Mesenchymal stem cell (in vitro differentiated cells and primary cell): Measurements from ENCODE around the gene LCE2C.

Experiments
- DNase-seq: peaks from one replicate; pipeline ENCODE4 v3.0.0-alpha.2; 2013
- H2AFZ ChIP-seq: one replicate; pipeline ENCODE4 v1.6.1; 2013; ENCODE audit warnings: low read depth, mild to moderate bottlenecking, control low read depth, inconsistent platforms, low read length, moderate library complexity
- H2AK5ac ChIP-seq: 2 replicates; pipeline ENCODE4 v1.6.1; 2013; ENCODE audit warnings: low read length, moderate library complexity, mild to moderate bottlenecking, inconsistent platforms; ENCODE audit not compliant: severe bottlenecking
- H2BK120ac ChIP-seq: one replicate; pipeline ENCODE4 v1.6.1; 2013; ENCODE audit warnings: low read depth, mild to moderate bottlenecking, inconsistent platforms, low read length, moderate library complexity
- H2BK12ac ChIP-seq, 2 experiments: one replicate each; pipeline ENCODE4 v1.6.1; 2013; ENCODE audit warnings: inconsistent platforms in 2 of 2, low read length in 2 of 2, mild to moderate bottlenecking in 2 of 2, moderate library complexity in 2 of 2, control low read depth in 1 of 2
- H2BK15ac ChIP-seq: one replicate; pipeline ENCODE4 v1.6.1; 2013; ENCODE audit warnings: mild to moderate bottlenecking, low read depth, inconsistent platforms; ENCODE audit not compliant: poor library complexity, severe bottlenecking
- H2BK5ac ChIP-seq: 2 replicates; pipeline ENCODE4 v1.6.1; 2013; ENCODE audit warnings: low read depth, mild to moderate bottlenecking, low read length, control low read depth, inconsistent platforms; ENCODE audit not compliant: poor library complexity, severe bottlenecking
- H3K14ac ChIP-seq, 2 experiments: one replicate each; pipeline ENCODE4 v1.6.1; 2013; ENCODE audit warnings: inconsistent platforms in 2 of 2, low read length in 2 of 2, control low read depth in 1 of 2, mild to moderate bottlenecking in 1 of 2, moderate library complexity in 1 of 2
- H3K18ac ChIP-seq, 2 experiments: one replicate each; pipeline ENCODE4 v1.6.1; 2013; ENCODE audit warnings: inconsistent platforms in 2 of 2, low read length in 2 of 2, control low read depth in 1 of 2, low read depth in 1 of 2, mild to moderate bottlenecking in 1 of 2
- H3K23ac ChIP-seq, 2 experiments: one replicate each; pipeline ENCODE4 v1.6.1; 2013; ENCODE audit warnings: inconsistent platforms in 2 of 2, low read length in 2 of 2, mild to moderate bottlenecking in 2 of 2, moderate library complexity in 2 of 2, control low read depth in 1 of 2
- H3K27ac ChIP-seq: 2 replicates; pipeline ENCODE4 v1.5.1; 2013; ENCODE audit warnings: mild to moderate bottlenecking, moderate library complexity, low read length, control low read depth, inconsistent platforms; ENCODE audit not compliant: poor library complexity, severe bottlenecking
- H3K27me3 ChIP-seq, 2 experiments: 2 replicates each; pipeline versions ENCODE4 v1.6.1 to v1.7.0; 2013; ENCODE audit warnings: low read length in 2 of 2, mild to moderate bottlenecking in 2 of 2, moderate library complexity in 2 of 2, control low read depth in 1 of 2, inconsistent platforms in 1 of 2; ENCODE audit not compliant: control insufficient read depth in 1 of 2, insufficient read depth in 1 of 2
- H3K36me3 ChIP-seq, 2 experiments: 2 replicates each; pipeline versions ENCODE4 v1.6.1 to v1.7.0; 2013; ENCODE audit warnings: low read length in 2 of 2, control low read depth in 1 of 2, inconsistent platforms in 1 of 2, low read depth in 1 of 2, mild to moderate bottlenecking in 1 of 2; ENCODE audit not compliant: insufficient read depth in 2 of 2, control insufficient read depth in 1 of 2
- H3K4ac ChIP-seq, 2 experiments: one replicate each; pipeline ENCODE4 v1.6.1; 2013; ENCODE audit warnings: inconsistent platforms in 2 of 2, low read length in 2 of 2, mild to moderate bottlenecking in 2 of 2, moderate library complexity in 2 of 2, control low read depth in 1 of 2, low read depth in 1 of 2
- H3K4me1 ChIP-seq: 2 replicates; pipeline ENCODE4 v1.6.1; 2013; ENCODE audit warnings: low read depth, low read length, control low read depth; ENCODE audit not compliant: control insufficient read depth, insufficient read depth
- H3K4me2 ChIP-seq: 2 replicates; pipeline ENCODE4 v1.6.1; 2013; ENCODE audit warnings: low read length, mild to moderate bottlenecking, inconsistent platforms; ENCODE audit not compliant: poor library complexity, severe bottlenecking
- H3K4me3 ChIP-seq, 2 experiments: 2 replicates each; pipeline versions ENCODE4 v1.5.1 to v1.7.0; 2013; ENCODE audit warnings: low read length in 2 of 2, mild to moderate bottlenecking in 2 of 2, control low read depth in 1 of 2, low read depth in 1 of 2; ENCODE audit not compliant: insufficient read depth in 1 of 2
- H3K79me1 ChIP-seq: replicated peaks from 2 replicates; pipeline ENCODE4 v1.6.1; 2013; ENCODE audit warnings: mild to moderate bottlenecking, control low read depth, low read length, inconsistent platforms; ENCODE audit not compliant: poor library complexity, severe bottlenecking
- H3K9ac ChIP-seq: 2 replicates; pipeline ENCODE4 v1.7.0; 2013; ENCODE audit warnings: mild to moderate bottlenecking, low read length, moderate library complexity
- H3K9me3 ChIP-seq: 2 replicates; pipeline ENCODE4 v1.7.0; 2013; ENCODE audit warnings: mild to moderate bottlenecking, low read length; ENCODE audit not compliant: control insufficient read depth
- H4K8ac ChIP-seq: one replicate; pipeline ENCODE4 v1.6.1; 2013; ENCODE audit warnings: inconsistent platforms, mild to moderate bottlenecking, low read length, moderate library complexity
- H4K91ac ChIP-seq: one replicate; pipeline ENCODE4 v1.6.1; 2013; ENCODE audit warnings: mild to moderate bottlenecking, low read length, inconsistent platforms
- WGBS: methylation state at CpG from one replicate; pipeline ENCODE4 v1.1.7; 2013; ENCODE audit warnings: mixed read lengths; 5-methylcytosine and 5-hydroxymethylcytosine counted together

Gene LCE2C

GRCh38 chr1:152643945-152644344 lies 31.1 kb upstream of the LCE2C start:
- H3K4ac ChIP-seq, result no peak overlapping the region
- 45% methylated on average over 3 of the region's 3 CpGs for WGBS

GRCh38 chr1:152645146-152645545 lies 29.9 kb upstream of the LCE2C start:
- Histone ChIP-seq H3K23ac (no peak overlapping the region), H3K4ac (no peak overlapping the region), H3K9me3 (no peaks in the 10 kb centered on the region), H4K91ac (no peak overlapping the region), H3K27ac (no peak overlapping the region), H3K9ac (no peak overlapping the region), H2AFZ (no peak overlapping the region), H3K27me3 (no peaks in the 10 kb centered on the region), H3K4me1 (no peaks in the 10 kb centered on the region), H2BK15ac (no peak overlapping the region), H3K4me2 (no peak overlapping the region), H4K8ac (no peak overlapping the region), H2AK5ac (no peak overlapping the region), H3K18ac (no peak overlapping the region), H2BK5ac (no peak overlapping the region), H3K14ac (no peak overlapping the region), H3K36me3 (no peaks in the 10 kb centered on the region), H3K4me3 (no peak overlapping the region), H2BK12ac (no peak overlapping the region), H2BK120ac (no peak overlapping the region), H3K79me1 (no peaks in the 10 kb centered on the region)
- no peak for DNase-seq
- 49% methylated on average over 3 of the region's 3 CpGs for WGBS

More at GRCh38 chr1:152643945-152644344, 31.1 kb upstream of the LCE2C start:
- H2BK15ac ChIP-seq, result no peak overlapping the region
- no peak overlapping the region for H3K4me2 ChIP-seq
- no peak overlapping the region for H2BK5ac ChIP-seq
- no peak overlapping the region for H3K14ac ChIP-seq
- no peak overlapping the region for H2BK12ac ChIP-seq
- no peak overlapping the region for H2AFZ ChIP-seq
- H4K8ac ChIP-seq, result no peak overlapping the region
- H3K4me3 ChIP-seq, result no peak overlapping the region
- H4K91ac ChIP-seq, result no peak overlapping the region
- no peaks in the 10 kb centered on the region for H3K4me1 ChIP-seq
- no peak overlapping the region for H3K27ac ChIP-seq
- H2AK5ac ChIP-seq, result no peak overlapping the region
- H3K23ac ChIP-seq, result no peak overlapping the region
- H3K9me3 ChIP-seq, result no peaks in the 10 kb centered on the region
- H2BK120ac ChIP-seq, result no peak overlapping the region
- no peak overlapping the region for H3K18ac ChIP-seq
- no peak for DNase-seq
- H3K9ac ChIP-seq, result no peak overlapping the region
- no peaks in the 10 kb centered on the region for H3K27me3 ChIP-seq
- H3K79me1 ChIP-seq, result no peaks in the 10 kb centered on the region
- H3K36me3 ChIP-seq, result no peaks in the 10 kb centered on the region

DNA sequence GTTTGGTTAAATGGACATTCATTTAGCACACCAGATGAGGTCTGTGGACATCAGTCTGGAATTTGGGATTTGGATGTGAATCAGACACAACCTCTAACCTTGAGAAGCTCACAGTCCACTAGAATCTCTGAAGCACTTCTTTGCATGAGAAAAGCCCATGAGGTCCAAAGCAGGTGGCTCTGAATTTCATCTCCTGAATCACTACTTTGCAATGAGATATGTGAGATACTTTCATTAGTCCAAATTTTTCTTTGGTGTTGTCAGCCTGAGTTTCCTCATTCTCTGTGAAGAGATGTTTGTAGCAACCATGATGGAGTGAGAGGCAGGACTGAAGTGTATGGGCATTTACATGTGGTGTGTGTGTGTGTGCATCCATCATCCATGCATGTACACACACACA lies 28.4 kb upstream of the LCE2C start:
- no peak overlapping the region for H2AFZ ChIP-seq
- H3K23ac ChIP-seq, result no peak overlapping the region
- no peak overlapping the region for H4K91ac ChIP-seq
- no peak overlapping the region for H3K9ac ChIP-seq
- no peak overlapping the region for H3K4me3 ChIP-seq
- no peak overlapping the region for H4K8ac ChIP-seq
- H3K27me3 ChIP-seq, result no peaks in the 10 kb centered on the region
- H2BK5ac ChIP-seq, result no peak overlapping the region
- H3K4me2 ChIP-seq, result no peak overlapping the region
- no peaks in the 10 kb centered on the region for H3K9me3 ChIP-seq
- no peak for DNase-seq
- H3K36me3 ChIP-seq, result no peaks in the 10 kb centered on the region
- no peak overlapping the region for H3K18ac ChIP-seq
- no peak overlapping the region for H3K27ac ChIP-seq
- H3K79me1 ChIP-seq, result no peaks in the 10 kb centered on the region
- no peak overlapping the region for H3K14ac ChIP-seq
- no peak overlapping the region for H2BK15ac ChIP-seq
- no peak overlapping the region for H2AK5ac ChIP-seq
- H2BK12ac ChIP-seq, result no peak overlapping the region
- no peaks in the 10 kb centered on the region for H3K4me1 ChIP-seq
- no peak overlapping the region for H3K4ac ChIP-seq
- no peak overlapping the region for H2BK120ac ChIP-seq

DNA sequence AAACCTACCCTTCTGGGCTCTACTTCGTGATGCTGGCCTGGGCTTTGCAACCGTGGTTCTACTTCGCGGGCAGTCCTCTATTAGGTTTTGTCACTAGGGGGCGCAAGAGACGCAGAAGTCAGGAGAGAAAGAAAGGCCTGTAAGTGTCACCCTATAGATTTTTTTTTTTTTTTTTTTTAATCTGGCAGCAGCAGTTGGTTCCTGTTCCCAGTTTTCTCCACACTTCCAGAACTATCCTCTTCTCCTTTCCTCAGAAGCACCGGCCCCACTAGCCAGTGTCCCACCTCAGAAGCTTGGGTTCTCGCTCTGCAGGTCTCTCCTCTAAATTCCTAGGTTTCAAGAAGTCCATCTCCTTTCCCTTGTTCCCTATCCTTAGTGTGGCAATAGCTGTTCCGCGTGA lies 21.0 kb upstream of the LCE2C start:
- Histone ChIP-seq H3K4me1 (no peaks in the 10 kb centered on the region), H3K27me3 (no peaks in the 10 kb centered on the region), H3K18ac (no peak overlapping the region), H4K91ac (no peak overlapping the region), H4K8ac (no peak overlapping the region), H3K9me3 (no peaks in the 10 kb centered on the region), H2BK120ac (no peak overlapping the region), H3K36me3 (no peaks in the 10 kb centered on the region), H2AFZ (no peak overlapping the region), H3K27ac (no peak overlapping the region), H3K14ac (no peak overlapping the region), H3K9ac (no peak overlapping the region), H2BK12ac (no peak overlapping the region), H2BK15ac (no peak overlapping the region), H2BK5ac (no peak overlapping the region), H3K4me3 (no peak overlapping the region), H3K4me2 (no peak overlapping the region), H3K79me1 (no peaks in the 10 kb centered on the region), H3K4ac (no peak overlapping the region), H3K23ac (no peak overlapping the region), H2AK5ac (no peak overlapping the region)
- DNase-seq, result no peak
- WGBS, result 49% methylated on average over 4 of the region's 10 CpGs
